GM18861 (cell line): Measurements from ENCODE around the gene TNFAIP2.

Experiments
- ATAC-seq: cut with Tn5 transposase; IDR thresholded peaks from one replicate; pipeline ENCODE4 v1.9.1; 2021; ENCODE audit not compliant: unreplicated experiment

Gene TNFAIP2

GRCh38 chr14:103179094-103179493 is 55.8 kb downstream of the TNFAIP2 start:
- ATAC-seq, result no peak

- ATAC-seq, result no peak
Measured at GRCh38 chr14:103180331-103180730, 57.1 kb downstream of the TNFAIP2 start.

- ATAC-seq, result no peak
Measured at GRCh38 chr14:103184046-103184445, 60.8 kb downstream of the TNFAIP2 start.

- no peak for ATAC-seq
Measured at GRCh38 chr14:103185051-103186029, 62.1 kb downstream of the TNFAIP2 start.

- no peak for ATAC-seq
Measured at GRCh38 chr14:103186241-103186822, 63.1 kb downstream of the TNFAIP2 start.
